ENCODE data around the gene TLR4.

DNA sequence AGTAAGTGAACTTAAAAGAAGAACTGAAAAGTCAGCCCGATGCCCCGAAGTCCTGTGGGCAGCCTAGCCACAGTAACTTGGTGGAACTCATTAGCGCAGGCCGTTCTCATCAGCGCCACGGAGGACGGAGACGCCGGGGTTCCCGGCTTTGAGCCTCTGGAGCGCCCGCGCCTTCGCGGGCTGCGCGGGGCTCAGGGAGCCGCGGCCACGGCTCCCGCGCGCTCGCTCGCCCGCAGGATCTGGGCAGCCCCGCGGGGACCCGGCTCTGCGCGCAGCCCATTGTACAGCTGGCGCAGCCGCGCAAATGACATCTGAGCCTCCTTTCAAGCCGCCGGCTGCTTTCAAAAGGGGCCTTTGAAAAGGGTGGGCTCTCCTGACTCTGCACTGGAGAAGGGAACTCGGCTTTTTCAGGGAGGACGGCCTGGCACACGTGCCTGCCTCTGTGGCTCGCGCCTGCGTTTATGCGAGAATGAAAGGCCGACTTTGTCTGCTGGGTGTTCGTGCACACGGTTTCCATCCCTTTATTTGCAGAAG, 40.7 kb downstream of the TLR4 start:
- TF ChIP-seq, protein P1, sequence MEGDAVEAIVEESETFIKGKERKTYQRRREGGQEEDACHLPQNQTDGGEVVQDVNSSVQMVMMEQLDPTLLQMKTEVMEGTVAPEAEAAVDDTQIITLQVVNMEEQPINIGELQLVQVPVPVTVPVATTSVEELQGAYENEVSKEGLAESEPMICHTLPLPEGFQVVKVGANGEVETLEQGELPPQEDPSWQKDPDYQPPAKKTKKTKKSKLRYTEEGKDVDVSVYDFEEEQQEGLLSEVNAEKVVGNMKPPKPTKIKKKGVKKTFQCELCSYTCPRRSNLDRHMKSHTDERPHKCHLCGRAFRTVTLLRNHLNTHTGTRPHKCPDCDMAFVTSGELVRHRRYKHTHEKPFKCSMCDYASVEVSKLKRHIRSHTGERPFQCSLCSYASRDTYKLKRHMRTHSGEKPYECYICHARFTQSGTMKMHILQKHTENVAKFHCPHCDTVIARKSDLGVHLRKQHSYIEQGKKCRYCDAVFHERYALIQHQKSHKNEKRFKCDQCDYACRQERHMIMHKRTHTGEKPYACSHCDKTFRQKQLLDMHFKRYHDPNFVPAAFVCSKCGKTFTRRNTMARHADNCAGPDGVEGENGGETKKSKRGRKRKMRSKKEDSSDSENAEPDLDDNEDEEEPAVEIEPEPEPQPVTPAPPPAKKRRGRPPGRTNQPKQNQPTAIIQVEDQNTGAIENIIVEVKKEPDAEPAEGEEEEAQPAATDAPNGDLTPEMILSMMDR (conservative IDR thresholded peaks at IDR 0.05; ENCODE audit: low read depth, low read length), result no peak
- peak; percentile 96 for TF ChIP-seq EZH2 (IDR thresholded peaks at IDR 0.05; ENCODE audit: borderline replicate concordance, low read depth, low read length, poor library complexity, severe bottlenecking)

Measured in A673 (cell line).